Mesenchymal stem cell (in vitro differentiated cells and primary cell): ENCODE data around the gene PROX1.

Source experiments
- DNase-seq: peaks from one replicate; pipeline ENCODE4 v3.0.0-alpha.2; 2013
- H2AFZ ChIP-seq: one replicate; pipeline ENCODE4 v1.6.1; 2013; ENCODE audit warnings: low read depth, mild to moderate bottlenecking, control low read depth, inconsistent platforms, low read length, moderate library complexity
- H2AK5ac ChIP-seq: 2 replicates; pipeline ENCODE4 v1.6.1; 2013; ENCODE audit warnings: low read length, moderate library complexity, mild to moderate bottlenecking, inconsistent platforms; ENCODE audit not compliant: severe bottlenecking
- H2BK120ac ChIP-seq: one replicate; pipeline ENCODE4 v1.6.1; 2013; ENCODE audit warnings: low read depth, mild to moderate bottlenecking, inconsistent platforms, low read length, moderate library complexity
- H2BK12ac ChIP-seq, 2 experiments: one replicate each; pipeline ENCODE4 v1.6.1; 2013; ENCODE audit warnings: inconsistent platforms in 2 of 2, low read length in 2 of 2, mild to moderate bottlenecking in 2 of 2, moderate library complexity in 2 of 2, control low read depth in 1 of 2
- H2BK15ac ChIP-seq: one replicate; pipeline ENCODE4 v1.6.1; 2013; ENCODE audit warnings: mild to moderate bottlenecking, low read depth, inconsistent platforms; ENCODE audit not compliant: poor library complexity, severe bottlenecking
- H2BK5ac ChIP-seq: 2 replicates; pipeline ENCODE4 v1.6.1; 2013; ENCODE audit warnings: low read depth, mild to moderate bottlenecking, low read length, control low read depth, inconsistent platforms; ENCODE audit not compliant: poor library complexity, severe bottlenecking
- H3K14ac ChIP-seq, 2 experiments: one replicate each; pipeline ENCODE4 v1.6.1; 2013; ENCODE audit warnings: inconsistent platforms in 2 of 2, low read length in 2 of 2, control low read depth in 1 of 2, mild to moderate bottlenecking in 1 of 2, moderate library complexity in 1 of 2
- H3K18ac ChIP-seq, 2 experiments: one replicate each; pipeline ENCODE4 v1.6.1; 2013; ENCODE audit warnings: inconsistent platforms in 2 of 2, low read length in 2 of 2, control low read depth in 1 of 2, low read depth in 1 of 2, mild to moderate bottlenecking in 1 of 2
- H3K23ac ChIP-seq, 2 experiments: one replicate each; pipeline ENCODE4 v1.6.1; 2013; ENCODE audit warnings: inconsistent platforms in 2 of 2, low read length in 2 of 2, mild to moderate bottlenecking in 2 of 2, moderate library complexity in 2 of 2, control low read depth in 1 of 2
- H3K27ac ChIP-seq: 2 replicates; pipeline ENCODE4 v1.5.1; 2013; ENCODE audit warnings: mild to moderate bottlenecking, moderate library complexity, low read length, control low read depth, inconsistent platforms; ENCODE audit not compliant: poor library complexity, severe bottlenecking
- H3K27me3 ChIP-seq, 2 experiments: 2 replicates each; pipeline versions ENCODE4 v1.6.1 to v1.7.0; 2013; ENCODE audit warnings: low read length in 2 of 2, mild to moderate bottlenecking in 2 of 2, moderate library complexity in 2 of 2, control low read depth in 1 of 2, inconsistent platforms in 1 of 2; ENCODE audit not compliant: control insufficient read depth in 1 of 2, insufficient read depth in 1 of 2
- H3K36me3 ChIP-seq, 2 experiments: 2 replicates each; pipeline versions ENCODE4 v1.6.1 to v1.7.0; 2013; ENCODE audit warnings: low read length in 2 of 2, control low read depth in 1 of 2, inconsistent platforms in 1 of 2, low read depth in 1 of 2, mild to moderate bottlenecking in 1 of 2; ENCODE audit not compliant: insufficient read depth in 2 of 2, control insufficient read depth in 1 of 2
- H3K4ac ChIP-seq, 2 experiments: one replicate each; pipeline ENCODE4 v1.6.1; 2013; ENCODE audit warnings: inconsistent platforms in 2 of 2, low read length in 2 of 2, mild to moderate bottlenecking in 2 of 2, moderate library complexity in 2 of 2, control low read depth in 1 of 2, low read depth in 1 of 2
- H3K4me1 ChIP-seq: 2 replicates; pipeline ENCODE4 v1.6.1; 2013; ENCODE audit warnings: low read depth, low read length, control low read depth; ENCODE audit not compliant: control insufficient read depth, insufficient read depth
- H3K4me2 ChIP-seq: 2 replicates; pipeline ENCODE4 v1.6.1; 2013; ENCODE audit warnings: low read length, mild to moderate bottlenecking, inconsistent platforms; ENCODE audit not compliant: poor library complexity, severe bottlenecking
- H3K4me3 ChIP-seq, 2 experiments: 2 replicates each; pipeline versions ENCODE4 v1.5.1 to v1.7.0; 2013; ENCODE audit warnings: low read length in 2 of 2, mild to moderate bottlenecking in 2 of 2, control low read depth in 1 of 2, low read depth in 1 of 2; ENCODE audit not compliant: insufficient read depth in 1 of 2
- H3K79me1 ChIP-seq: replicated peaks from 2 replicates; pipeline ENCODE4 v1.6.1; 2013; ENCODE audit warnings: mild to moderate bottlenecking, control low read depth, low read length, inconsistent platforms; ENCODE audit not compliant: poor library complexity, severe bottlenecking
- H3K9ac ChIP-seq: 2 replicates; pipeline ENCODE4 v1.7.0; 2013; ENCODE audit warnings: mild to moderate bottlenecking, low read length, moderate library complexity
- H3K9me3 ChIP-seq: 2 replicates; pipeline ENCODE4 v1.7.0; 2013; ENCODE audit warnings: mild to moderate bottlenecking, low read length; ENCODE audit not compliant: control insufficient read depth
- H4K8ac ChIP-seq: one replicate; pipeline ENCODE4 v1.6.1; 2013; ENCODE audit warnings: inconsistent platforms, mild to moderate bottlenecking, low read length, moderate library complexity
- H4K91ac ChIP-seq: one replicate; pipeline ENCODE4 v1.6.1; 2013; ENCODE audit warnings: mild to moderate bottlenecking, low read length, inconsistent platforms
- WGBS: methylation state at CpG from one replicate; pipeline ENCODE4 v1.1.7; 2013; ENCODE audit warnings: mixed read lengths; 5-methylcytosine and 5-hydroxymethylcytosine counted together

The PROX1 gene

DNA sequence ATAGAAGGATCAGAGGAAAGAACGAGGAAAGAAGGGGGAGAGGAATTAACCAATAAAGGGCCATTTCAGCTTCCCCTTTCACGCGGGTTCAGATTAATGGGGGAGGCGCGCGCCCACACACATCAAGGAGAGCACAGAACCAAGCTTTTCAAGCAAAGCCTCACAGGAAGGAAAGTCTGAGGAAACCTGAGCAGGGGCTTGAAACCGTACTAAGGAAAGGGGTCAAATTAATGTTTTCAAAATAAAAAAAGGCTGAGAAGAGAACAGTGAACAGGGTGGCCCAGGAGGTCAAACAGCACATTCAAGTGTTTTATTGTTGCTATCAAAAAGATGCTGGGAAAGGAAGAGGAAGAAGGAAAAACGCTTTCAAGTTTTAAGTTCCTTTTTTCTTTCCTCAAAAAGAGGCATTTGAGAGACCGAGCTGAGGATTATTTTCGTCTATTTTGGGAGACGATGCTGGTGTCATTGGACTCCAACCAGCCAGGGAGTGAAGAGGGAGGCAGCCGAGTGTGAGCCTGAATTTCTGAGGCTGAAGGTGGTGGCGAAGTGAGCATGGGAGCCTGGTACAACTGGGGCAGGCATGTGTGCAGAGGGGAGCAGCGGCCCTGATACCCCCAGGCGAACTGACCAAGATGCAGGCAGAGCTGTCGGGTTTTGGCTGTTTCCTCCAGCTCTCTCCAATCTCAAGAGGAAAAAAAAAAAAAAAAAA is 88.4 kb downstream of the PROX1 start:
- Histone ChIP-seq H3K4me1 (no peaks in the 10 kb centered on the region), H3K9ac (no peak overlapping the region), H2BK120ac (no peak overlapping the region), H3K36me3 (no peaks in the 10 kb centered on the region), H2BK5ac (no peak overlapping the region), H3K27me3 (peaks cover 0 to 30% of the 10 kb centered on the region in 2 experiments), H2BK15ac (no peak overlapping the region), H4K8ac (no peak overlapping the region), H3K9me3 (no peaks in the 10 kb centered on the region), H2AK5ac (no peak overlapping the region), H3K14ac (no peak overlapping the region), H3K18ac (no peak overlapping the region), H3K23ac (no peak overlapping the region), H3K27ac (no peak overlapping the region), H3K4me2 (no peak overlapping the region), H3K4ac (no peak overlapping the region), H3K4me3 (no peak overlapping the region), H2AFZ (no peak overlapping the region), H3K79me1 (no peaks in the 10 kb centered on the region), H4K91ac (no peak overlapping the region), H2BK12ac (no peak overlapping the region)
- 86% methylated on average over 16 of the region's 16 CpGs for WGBS
- DNase-seq: no peak

DNA sequence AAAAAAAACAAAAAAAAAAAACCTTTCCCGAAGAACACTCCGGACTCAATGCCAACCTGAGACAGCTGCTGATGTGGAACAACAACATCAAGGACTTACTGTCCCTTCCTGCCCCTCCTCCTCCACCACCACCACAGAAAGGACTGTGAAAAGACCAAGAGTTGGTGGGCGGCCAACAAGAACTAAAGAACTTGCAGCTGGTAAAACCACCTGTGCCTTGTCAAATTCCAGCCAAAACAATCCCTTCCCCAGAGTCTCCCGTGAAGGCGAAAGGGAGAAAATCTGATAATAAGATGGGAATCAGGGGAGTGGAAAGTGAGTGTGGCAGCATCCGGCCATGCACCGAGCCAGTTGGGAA is 88.9 kb downstream of the PROX1 start:
- H3K4me2 ChIP-seq: no peak overlapping the region
- H3K79me1 ChIP-seq: no peaks in the 10 kb centered on the region
- no peak overlapping the region for H3K23ac ChIP-seq
- H2BK120ac ChIP-seq: no peak overlapping the region
- peaks cover 0 to 29% of the 10 kb centered on the region in 2 experiments for H3K27me3 ChIP-seq
- no peak overlapping the region for H2BK15ac ChIP-seq
- H3K9ac ChIP-seq: no peak overlapping the region
- 88% methylated on average over 6 of the region's 7 CpGs for WGBS
- H2AK5ac ChIP-seq: no peak overlapping the region
- H3K36me3 ChIP-seq: no peaks in the 10 kb centered on the region
- H2BK12ac ChIP-seq: no peak overlapping the region
- no peak overlapping the region for H3K4ac ChIP-seq
- no peaks in the 10 kb centered on the region for H3K9me3 ChIP-seq
- no peaks in the 10 kb centered on the region for H3K4me1 ChIP-seq
- H4K8ac ChIP-seq: no peak overlapping the region
- H3K14ac ChIP-seq: no peak overlapping the region
- no peak overlapping the region for H3K27ac ChIP-seq
- H2BK5ac ChIP-seq: no peak overlapping the region
- no peak overlapping the region for H3K4me3 ChIP-seq
- H2AFZ ChIP-seq: no peak overlapping the region
- H3K18ac ChIP-seq: no peak overlapping the region
- H4K91ac ChIP-seq: no peak overlapping the region
- DNase-seq: no peak

GRCh38 chr1:214078950-214079349 is 91.2 kb downstream of the PROX1 start:
- H3K27me3 ChIP-seq: peaks cover 0 to 16% of the 10 kb centered on the region in 2 experiments
- no peak overlapping the region for H2AK5ac ChIP-seq
- H3K9ac ChIP-seq: no peak overlapping the region
- H2AFZ ChIP-seq: no peak overlapping the region
- H2BK15ac ChIP-seq: no peak overlapping the region
- no peak overlapping the region for H2BK120ac ChIP-seq
- 86% methylated on average over 2 of the region's 3 CpGs for WGBS
- no peak overlapping the region for H3K23ac ChIP-seq
- no peak overlapping the region for H4K91ac ChIP-seq
- H4K8ac ChIP-seq: no peak overlapping the region
- H3K18ac ChIP-seq: no peak overlapping the region
- no peak overlapping the region for H3K4me3 ChIP-seq
- H3K9me3 ChIP-seq: no peaks in the 10 kb centered on the region
- H2BK12ac ChIP-seq: no peak overlapping the region
- H3K27ac ChIP-seq: no peak overlapping the region
- no peak overlapping the region for H3K14ac ChIP-seq
- no peak for DNase-seq
- no peaks in the 10 kb centered on the region for H3K79me1 ChIP-seq
- no peaks in the 10 kb centered on the region for H3K4me1 ChIP-seq
- H3K4me2 ChIP-seq: no peak overlapping the region
- H3K36me3 ChIP-seq: no peaks in the 10 kb centered on the region
- no peak overlapping the region for H3K4ac ChIP-seq
- H2BK5ac ChIP-seq: no peak overlapping the region

DNA sequence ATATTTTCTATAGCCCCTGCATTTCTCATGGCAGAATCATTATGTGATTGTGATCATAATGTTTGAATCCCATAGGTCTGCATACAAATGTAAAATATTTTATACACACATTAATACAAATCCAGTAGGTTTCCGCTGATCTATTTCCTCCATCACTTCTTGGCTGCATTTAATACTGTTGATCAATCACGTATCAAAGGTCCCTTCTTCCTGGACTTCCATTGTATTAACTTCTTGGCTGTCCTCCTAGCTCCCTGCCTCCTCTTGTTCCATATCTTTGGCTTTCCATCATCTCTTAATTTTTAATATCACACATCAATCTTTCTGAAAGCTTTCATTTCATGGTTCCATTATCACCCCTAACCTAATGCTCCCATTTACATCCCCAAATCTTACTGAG is 97.6 kb downstream of the PROX1 start:
- Histone ChIP-seq H3K23ac (no peak overlapping the region), H4K91ac (no peak overlapping the region)

More for the DNA sequence above, 97.6 kb downstream of the PROX1 start:
- no peaks in the 10 kb centered on the region for H3K4me1 ChIP-seq
- no peak overlapping the region for H4K8ac ChIP-seq
- H3K4ac ChIP-seq: no peak overlapping the region
- H3K18ac ChIP-seq: no peak overlapping the region
- H3K9me3 ChIP-seq: no peaks in the 10 kb centered on the region
- no peak overlapping the region for H3K4me2 ChIP-seq
- no peak overlapping the region for H3K27ac ChIP-seq
- WGBS: 82% methylated on average over 2 of the region's 2 CpGs
- H3K14ac ChIP-seq: no peak overlapping the region
- H3K36me3 ChIP-seq: no peaks in the 10 kb centered on the region
- H2BK15ac ChIP-seq: no peak overlapping the region
- no peak overlapping the region for H2AK5ac ChIP-seq
- no peak for DNase-seq
- no peak overlapping the region for H2BK12ac ChIP-seq
- no peak overlapping the region for H3K4me3 ChIP-seq
- H2BK120ac ChIP-seq: no peak overlapping the region
- H2AFZ ChIP-seq: no peak overlapping the region
- no peak overlapping the region for H2BK5ac ChIP-seq
- H3K79me1 ChIP-seq: no peaks in the 10 kb centered on the region
- no peaks in the 10 kb centered on the region for H3K27me3 ChIP-seq
- H3K9ac ChIP-seq: no peak overlapping the region
